Limb (tissue), 2 donors: Measurements from ENCODE around the gene OTOGL.

Experiments used
- DNase-seq, 2 donors: peaks; one replicate each; pipeline ENCODE4 v3.0.0-alpha.2; 2016; ENCODE audit errors: extremely low spot score in 2 of 2

The OTOGL gene

GRCh38 chr12:80359703-80360102, 260.4 kb downstream of the OTOGL start:
- DNase-seq: no peak

- DNase-seq: no peak
These were observed 264.7 kb downstream of the OTOGL start for GRCh38 chr12:80364056-80364455.

- no peak for DNase-seq
These were observed 274.3 kb downstream of the OTOGL start for GRCh38 chr12:80373666-80374065.

GRCh38 chr12:80374615-80375014, 275.3 kb downstream of the OTOGL start:
- DNase-seq: no peak

- DNase-seq: no peak
These were observed 277.9 kb downstream of the OTOGL start for GRCh38 chr12:80377140-80377794.

GRCh38 chr12:80381121-80381520, 281.8 kb downstream of the OTOGL start:
- no peak for DNase-seq

GRCh38 chr12:80382254-80382653, 282.9 kb downstream of the OTOGL start:
- no peak for DNase-seq

GRCh38 chr12:80400571-80400991, 301.2 kb downstream of the OTOGL start:
- DNase-seq: no peak

- DNase-seq: no peak
These were observed 301.9 kb downstream of the OTOGL start for GRCh38 chr12:80401191-80401590.

- no peak for DNase-seq
These were observed 305.3 kb downstream of the OTOGL start for GRCh38 chr12:80404629-80405028.

GRCh38 chr12:80406253-80406652, 306.9 kb downstream of the OTOGL start:
- DNase-seq: no peak

GRCh38 chr12:80411787-80412186, 312.4 kb downstream of the OTOGL start:
- DNase-seq: no peak

GRCh38 chr12:80412343-80412953, 313.1 kb downstream of the OTOGL start:
- DNase-seq: peak in 1 of 2 donors; percentile 80

GRCh38 chr12:80413462-80413861, 314.1 kb downstream of the OTOGL start:
- DNase-seq: no peak

- no peak for DNase-seq
These were observed 316.1 kb downstream of the OTOGL start for GRCh38 chr12:80415466-80415865.

- peak in 1 of 2 donors; percentile 42 for DNase-seq
These were observed 320.3 kb downstream of the OTOGL start for GRCh38 chr12:80419644-80420043.

GRCh38 chr12:80420075-80420474, 320.7 kb downstream of the OTOGL start:
- no peak for DNase-seq

- peak in 1 of 2 donors; percentile 30 for DNase-seq
These were observed 323.2 kb downstream of the OTOGL start for GRCh38 chr12:80422550-80422949.
